T-helper 17 cell (primary cell): Measurements from ENCODE around the gene PRR13. TPM values are rescaled to one million over a fixed set of nuclear protein-coding genes. Genes with fewer than 3 reads are reported as not detected.

Source experiments
- ATAC-seq: fragments of 150-1000 bp; cut with Tn5 transposase; 2 replicates; pipeline ENCODE4 v1.10.0; 2021; ENCODE audit warnings: mild to moderate bottlenecking, moderate library complexity
- DNase-seq, 3 donors: peaks; one replicate each; pipeline versions ENCODE4 v3.0.0 to v3.0.0-alpha.2; 2020 to 2021
- H3K9me3 ChIP-seq: one replicate; pipeline ENCODE4 v1.7.0; 2013; ENCODE audit warnings: low read length, mild to moderate bottlenecking; ENCODE audit not compliant: control insufficient read depth, poor library complexity, severe bottlenecking
- H3K27ac Mint-ChIP-seq: one replicate; pipeline ENCODE4 v1.8.0; 2022; ENCODE audit warnings: mild to moderate bottlenecking, moderate library complexity, mixed read lengths
- H3K27me3 Mint-ChIP-seq: one replicate; pipeline ENCODE4 v1.8.0; 2022; ENCODE audit warnings: mixed read lengths
- H3K36me3 Mint-ChIP-seq: one replicate; pipeline ENCODE4 v1.8.0; 2022; ENCODE audit warnings: low read depth, mixed read lengths
- H3K4me1 Mint-ChIP-seq: one replicate; pipeline ENCODE4 v1.8.0; 2022; ENCODE audit warnings: mild to moderate bottlenecking, mixed read lengths
- H3K4me3 Mint-ChIP-seq: one replicate; pipeline ENCODE4 v1.8.0; 2022; ENCODE audit warnings: mild to moderate bottlenecking, moderate library complexity, mixed read lengths
- total RNA-seq, 4 donors: library from RNA in 2 of 4; stranded (reverse) in 2 of 4; gene quantifications; one replicate each; pipeline ENCODE4 v1.2.3 and lab custom pipeline; 2022 to 2026

PRR13 gene
- total RNA-seq, 2 donors from 2014 or later = 168 to 188 TPM

GRCh38 chr12:53483225-53483978 is 41.9 kb downstream of the PRR13 start:
- Mint-ChIP-seq H3K4me1 (peaks cover 17% of the 10 kb centered on the region), H3K36me3 (peaks cover 4% of the 10 kb centered on the region), H3K27ac (peak overlapping the region; percentile 90), H3K4me3 (peak overlapping the region; percentile 66), H3K27me3 (no peaks in the 10 kb centered on the region)
- no peak for DNase-seq
- ATAC-seq = no peak
- H3K9me3 ChIP-seq = no peaks in the 10 kb centered on the region

GRCh38 chr12:53483979-53484377 is 42.4 kb downstream of the PRR13 start:
- peaks cover 17% of the 10 kb centered on the region for H3K4me1 Mint-ChIP-seq
- H3K9me3 ChIP-seq = no peaks in the 10 kb centered on the region
- DNase-seq (no peak), ATAC-seq (no peak)
- no peaks in the 10 kb centered on the region for H3K27me3 Mint-ChIP-seq
- no peak overlapping the region for H3K4me3 Mint-ChIP-seq
- H3K27ac Mint-ChIP-seq = peak overlapping the region; percentile 90
- H3K36me3 Mint-ChIP-seq = peaks cover 4% of the 10 kb centered on the region

GRCh38 chr12:53484686-53485575 is 43.4 kb downstream of the PRR13 start:
- ATAC-seq (no peak), DNase-seq (no peak)
- peaks cover 4% of the 10 kb centered on the region for H3K36me3 Mint-ChIP-seq
- H3K4me3 Mint-ChIP-seq = no peak overlapping the region
- H3K9me3 ChIP-seq = no peaks in the 10 kb centered on the region
- peak overlapping the region; percentile 90 for H3K27ac Mint-ChIP-seq
- peaks cover 18% of the 10 kb centered on the region for H3K4me1 Mint-ChIP-seq
- H3K27me3 Mint-ChIP-seq = no peaks in the 10 kb centered on the region

- Mint-ChIP-seq H3K4me3 (peak overlapping the region; percentile 71), H3K27me3 (no peaks in the 10 kb centered on the region), H3K36me3 (peaks cover 4% of the 10 kb centered on the region), H3K27ac (peak overlapping the region; percentile 90), H3K4me1 (peaks cover 17% of the 10 kb centered on the region)
- no peaks in the 10 kb centered on the region for H3K9me3 ChIP-seq
- DNase-seq (no peak), ATAC-seq (no peak)
Measured at GRCh38 chr12:53485955-53486735, 44.6 kb downstream of the PRR13 start.

- H3K27ac Mint-ChIP-seq = peak overlapping the region; percentile 67
- H3K9me3 ChIP-seq = no peaks in the 10 kb centered on the region
- peak overlapping the region; percentile 71 for H3K4me3 Mint-ChIP-seq
- no peak for DNase-seq
- H3K27me3 Mint-ChIP-seq = no peaks in the 10 kb centered on the region
- peaks cover 2% of the 10 kb centered on the region for H3K36me3 Mint-ChIP-seq
- peaks cover 17% of the 10 kb centered on the region for H3K4me1 Mint-ChIP-seq
- ATAC-seq = no peak
Measured at GRCh38 chr12:53486736-53487487, 45.4 kb downstream of the PRR13 start.

- Mint-ChIP-seq H3K36me3 (no peaks in the 10 kb centered on the region), H3K27me3 (no peaks in the 10 kb centered on the region), H3K4me1 (peaks cover 30% of the 10 kb centered on the region), H3K27ac (peak overlapping the region; percentile 72), H3K4me3 (no peak overlapping the region)
- no peak for DNase-seq
- no peak for ATAC-seq
- no peaks in the 10 kb centered on the region for H3K9me3 ChIP-seq
Measured at GRCh38 chr12:53489242-53489864, 47.8 kb downstream of the PRR13 start.

- H3K4me1 Mint-ChIP-seq = peaks cover 28% of the 10 kb centered on the region
- H3K9me3 ChIP-seq = no peaks in the 10 kb centered on the region
- no peak for ATAC-seq
- H3K36me3 Mint-ChIP-seq = peaks cover 2% of the 10 kb centered on the region
- peak overlapping the region; percentile 63 for H3K27ac Mint-ChIP-seq
- DNase-seq = no peak
- H3K4me3 Mint-ChIP-seq = peak overlapping the region; percentile 94
- no peaks in the 10 kb centered on the region for H3K27me3 Mint-ChIP-seq
Measured at GRCh38 chr12:53492188-53492587, 50.7 kb downstream of the PRR13 start.

- peaks cover 32% of the 10 kb centered on the region for H3K4me1 Mint-ChIP-seq
- peak; percentile 94 for ATAC-seq
Measured at GRCh38 chr12:53492830-53493609, 51.5 kb downstream of the PRR13 start.

GRCh38 chr12:53493610-53494391 is 52.3 kb downstream of the PRR13 start:
- H3K9me3 ChIP-seq = no peaks in the 10 kb centered on the region
- Mint-ChIP-seq H3K4me1 (peaks cover 37% of the 10 kb centered on the region), H3K27ac (peak overlapping the region; percentile 90), H3K27me3 (no peaks in the 10 kb centered on the region), H3K36me3 (peaks cover 2% of the 10 kb centered on the region), H3K4me3 (peak overlapping the region; percentile 94)
- no peak for DNase-seq
- no peak for ATAC-seq

More at GRCh38 chr12:53492830-53493609, 51.5 kb downstream of the PRR13 start:
- H3K4me3 Mint-ChIP-seq = peak overlapping the region; percentile 94
- no peaks in the 10 kb centered on the region for H3K27me3 Mint-ChIP-seq
- peak overlapping the region; percentile 90 for H3K27ac Mint-ChIP-seq
- peak; percentile 76 to 82 (median 81) for DNase-seq
- peaks cover 2% of the 10 kb centered on the region for H3K36me3 Mint-ChIP-seq
- H3K9me3 ChIP-seq = no peaks in the 10 kb centered on the region
